ENCODE results near the gene PEPD. TPM values are rescaled to one million over a fixed set of nuclear protein-coding genes. Genes with fewer than 3 reads are reported as not detected.

PEPD gene
- total RNA-seq, 1 donor from 2014 or later, result 49.7 TPM

GRCh38 chr19:33467851-33468250 lies 53.7 kb downstream of the PEPD start:
- H3K27me3 Mint-ChIP-seq (ENCODE audit: low read depth), result no peaks in the 10 kb centered on the region
- no peak for TF ChIP-seq CTCF (IDR thresholded peaks at IDR 0.05; ENCODE audit: unreplicated experiment)
- H3K27ac Mint-ChIP-seq, result no peak overlapping the region
- H3K36me3 Mint-ChIP-seq, result peaks cover 3% of the 10 kb centered on the region
- H3K9me3 Mint-ChIP-seq, result peaks cover 7% of the 10 kb centered on the region
- H3K4me1 Mint-ChIP-seq, result peaks cover 51% of the 10 kb centered on the region
- no peak overlapping the region for H3K4me3 Mint-ChIP-seq
- DNase-seq (ENCODE audit: low spot score in 2 of 2, unreplicated experiment in 2 of 2), result no peak

- Mint-ChIP-seq H3K4me1 (peaks cover 48% of the 10 kb centered on the region), H3K4me3 (no peak overlapping the region), H3K9me3 (peaks cover 7% of the 10 kb centered on the region), H3K27me3 (ENCODE audit: low read depth) (no peaks in the 10 kb centered on the region), H3K36me3 (peaks cover 3% of the 10 kb centered on the region), H3K27ac (peak overlapping the region; percentile 45)
- no peak for DNase-seq (ENCODE audit: low spot score in 2 of 2, unreplicated experiment in 2 of 2)
- TF ChIP-seq CTCF (IDR thresholded peaks at IDR 0.05; ENCODE audit: unreplicated experiment), result no peak
Measured at GRCh38 chr19:33465834-33466233, 55.8 kb downstream of the PEPD start.

GRCh38 chr19:33465371-33465770 lies 56.2 kb downstream of the PEPD start:
- H3K4me1 Mint-ChIP-seq, result peaks cover 48% of the 10 kb centered on the region
- no peaks in the 10 kb centered on the region for H3K27me3 Mint-ChIP-seq (ENCODE audit: low read depth)
- H3K36me3 Mint-ChIP-seq, result peaks cover 6% of the 10 kb centered on the region
- no peak for DNase-seq (ENCODE audit: low spot score in 2 of 2, unreplicated experiment in 2 of 2)
- H3K27ac Mint-ChIP-seq, result peak overlapping the region; percentile 16
- no peak overlapping the region for H3K4me3 Mint-ChIP-seq
- H3K9me3 Mint-ChIP-seq, result peaks cover 7% of the 10 kb centered on the region
- no peak for TF ChIP-seq CTCF (IDR thresholded peaks at IDR 0.05; ENCODE audit: unreplicated experiment)

- H3K36me3 Mint-ChIP-seq, result peaks cover 6% of the 10 kb centered on the region
- TF ChIP-seq CTCF (IDR thresholded peaks at IDR 0.05; ENCODE audit: unreplicated experiment), result no peak
- no peak overlapping the region for H3K27ac Mint-ChIP-seq
- DNase-seq (ENCODE audit: low spot score in 2 of 2, unreplicated experiment in 2 of 2), result no peak
- no peaks in the 10 kb centered on the region for H3K27me3 Mint-ChIP-seq (ENCODE audit: low read depth)
- H3K9me3 Mint-ChIP-seq, result peaks cover 7% of the 10 kb centered on the region
- H3K4me3 Mint-ChIP-seq, result no peak overlapping the region
- peaks cover 48% of the 10 kb centered on the region for H3K4me1 Mint-ChIP-seq
Measured at GRCh38 chr19:33464733-33465115, 56.9 kb downstream of the PEPD start.

GRCh38 chr19:33464010-33464732 lies 57.4 kb downstream of the PEPD start:
- H3K4me1 Mint-ChIP-seq, result peaks cover 44% of the 10 kb centered on the region
- TF ChIP-seq CTCF (IDR thresholded peaks at IDR 0.05; ENCODE audit: unreplicated experiment), result no peak
- no peak for DNase-seq (ENCODE audit: low spot score in 2 of 2, unreplicated experiment in 2 of 2)
- no peak overlapping the region for H3K4me3 Mint-ChIP-seq
- peaks cover 6% of the 10 kb centered on the region for H3K36me3 Mint-ChIP-seq
- peak overlapping the region; percentile 18 for H3K27ac Mint-ChIP-seq
- H3K27me3 Mint-ChIP-seq (ENCODE audit: low read depth), result no peaks in the 10 kb centered on the region
- H3K9me3 Mint-ChIP-seq, result peaks cover 7% of the 10 kb centered on the region
